ENCODE results near the gene PNLIPRP1. TPM values are rescaled to one million over a fixed set of nuclear protein-coding genes. Genes with fewer than 3 reads are reported as not detected.

The PNLIPRP1 gene
- total RNA-seq, 1 experiment from 2014 or later = 1.6 TPM

- no peak overlapping the region for H3K4me3 ChIP-seq (replicated peaks in 1 of 2; ENCODE audit: low read depth in 1 of 2, low read length in 2 of 2)
- ChIA-PET RAD21 (ENCODE audit: low non-redundant PET in 1 of 2, low total read pairs in 2 of 2, uncharacterized antibody in 2 of 2, unreplicated experiment in 2 of 2) (no interaction called here), POLR2A (no interaction called here), CTCF (no interaction called here)
- H3K27ac ChIP-seq (ENCODE audit: low read depth, low read length) = no peak overlapping the region
- no peaks in the 10 kb centered on the region for H3K4me1 ChIP-seq (ENCODE audit: control insufficient read depth in 1 of 2, insufficient read depth in 2 of 2, low read length in 2 of 2)
- TF ChIP-seq EGR1 (IDR thresholded peaks at IDR 0.05; ENCODE audit: low read depth) (no peak), FOSL1 (IDR thresholded peaks at IDR 0.05; ENCODE audit: low read depth) (no peak), YY1 (IDR thresholded peaks at IDR 0.05; ENCODE audit: extremely low read depth, insufficient replicate concordance, low read depth, low read length) (no peak)
- no peaks in the 10 kb centered on the region for H3K27me3 ChIP-seq (ENCODE audit: insufficient read depth, low read length)
- no peaks in the 10 kb centered on the region for H3K79me2 ChIP-seq (ENCODE audit: insufficient read depth, low read length)
- H4K20me1 ChIP-seq (ENCODE audit: insufficient read depth) = no peaks in the 10 kb centered on the region
- intact Hi-C loops (cut with micrococcal nuclease) = no loop called here
- no peaks in the 10 kb centered on the region for H3K9me2 ChIP-seq (ENCODE audit: insufficient read depth)
- H3K36me3 ChIP-seq (ENCODE audit: control insufficient read depth in 1 of 2, insufficient read depth in 2 of 2, low read length in 2 of 2) = no peaks in the 10 kb centered on the region
- H2AFZ ChIP-seq (ENCODE audit: low read depth, low read length, poor library complexity, severe bottlenecking) = no peak overlapping the region
- ATAC-seq (no peak), DNase-seq (ENCODE audit: low read depth, low spot score) (no peak)
- no peak overlapping the region for H3K4me2 ChIP-seq (ENCODE audit: low read length)
- BruUV-seq (replicated peaks) = no TSS peak
- H3K9ac ChIP-seq (ENCODE audit: low read length) = no peak overlapping the region
- no peaks in the 10 kb centered on the region for H3K9me3 ChIP-seq (ENCODE audit: control insufficient read depth in 1 of 2, insufficient read depth in 1 of 2, low read depth in 1 of 2, low read length in 2 of 2)
Observed at GRCh38 chr10:116588995-116589394, 1.8 kb upstream of the PNLIPRP1 start.

GRCh38 chr10:116589926-116590325, 833 bp upstream of the PNLIPRP1 start:
- no peak for ATAC-seq
- intact Hi-C loops (cut with micrococcal nuclease) = no loop called here
- BruUV-seq (replicated peaks) = no TSS peak
- TF ChIP-seq SP1 (IDR thresholded peaks at IDR 0.05; ENCODE audit: low read depth) (no peak), REST (IDR thresholded peaks at IDR 0.05; ENCODE audit: low read depth) (no peak), ZFX (IDR thresholded peaks at IDR 0.05) (no peak), EGR1 (IDR thresholded peaks at IDR 0.05; ENCODE audit: low read depth) (no peak), TCF7L2 (IDR thresholded peaks at IDR 0.05; ENCODE audit: borderline replicate concordance, extremely low read depth, insufficient read depth, insufficient read length) (no peak), ZNF274 (IDR thresholded peaks at IDR 0.05; ENCODE audit: low read depth, low read length) (no peak), EZH2phosphoT487 (IDR thresholded peaks at IDR 0.05; ENCODE audit: borderline replicate concordance) (no peak), JUND (IDR thresholded peaks at IDR 0.05) (no peak), CBX3 (IDR thresholded peaks at IDR 0.05; ENCODE audit: low read depth) (no peak), SIN3A (IDR thresholded peaks at IDR 0.05; ENCODE audit: low read depth) (no peak)
- TF ChIP-seq, protein P1, sequence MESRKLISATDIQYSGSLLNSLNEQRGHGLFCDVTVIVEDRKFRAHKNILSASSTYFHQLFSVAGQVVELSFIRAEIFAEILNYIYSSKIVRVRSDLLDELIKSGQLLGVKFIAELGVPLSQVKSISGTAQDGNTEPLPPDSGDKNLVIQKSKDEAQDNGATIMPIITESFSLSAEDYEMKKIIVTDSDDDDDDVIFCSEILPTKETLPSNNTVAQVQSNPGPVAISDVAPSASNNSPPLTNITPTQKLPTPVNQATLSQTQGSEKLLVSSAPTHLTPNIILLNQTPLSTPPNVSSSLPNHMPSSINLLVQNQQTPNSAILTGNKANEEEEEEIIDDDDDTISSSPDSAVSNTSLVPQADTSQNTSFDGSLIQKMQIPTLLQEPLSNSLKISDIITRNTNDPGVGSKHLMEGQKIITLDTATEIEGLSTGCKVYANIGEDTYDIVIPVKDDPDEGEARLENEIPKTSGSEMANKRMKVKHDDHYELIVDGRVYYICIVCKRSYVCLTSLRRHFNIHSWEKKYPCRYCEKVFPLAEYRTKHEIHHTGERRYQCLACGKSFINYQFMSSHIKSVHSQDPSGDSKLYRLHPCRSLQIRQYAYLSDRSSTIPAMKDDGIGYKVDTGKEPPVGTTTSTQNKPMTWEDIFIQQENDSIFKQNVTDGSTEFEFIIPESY (IDR thresholded peaks at IDR 0.05; ENCODE audit: extremely low read depth, insufficient replicate concordance, low read length) = no peak
- TF ChIP-seq, protein P2, sequence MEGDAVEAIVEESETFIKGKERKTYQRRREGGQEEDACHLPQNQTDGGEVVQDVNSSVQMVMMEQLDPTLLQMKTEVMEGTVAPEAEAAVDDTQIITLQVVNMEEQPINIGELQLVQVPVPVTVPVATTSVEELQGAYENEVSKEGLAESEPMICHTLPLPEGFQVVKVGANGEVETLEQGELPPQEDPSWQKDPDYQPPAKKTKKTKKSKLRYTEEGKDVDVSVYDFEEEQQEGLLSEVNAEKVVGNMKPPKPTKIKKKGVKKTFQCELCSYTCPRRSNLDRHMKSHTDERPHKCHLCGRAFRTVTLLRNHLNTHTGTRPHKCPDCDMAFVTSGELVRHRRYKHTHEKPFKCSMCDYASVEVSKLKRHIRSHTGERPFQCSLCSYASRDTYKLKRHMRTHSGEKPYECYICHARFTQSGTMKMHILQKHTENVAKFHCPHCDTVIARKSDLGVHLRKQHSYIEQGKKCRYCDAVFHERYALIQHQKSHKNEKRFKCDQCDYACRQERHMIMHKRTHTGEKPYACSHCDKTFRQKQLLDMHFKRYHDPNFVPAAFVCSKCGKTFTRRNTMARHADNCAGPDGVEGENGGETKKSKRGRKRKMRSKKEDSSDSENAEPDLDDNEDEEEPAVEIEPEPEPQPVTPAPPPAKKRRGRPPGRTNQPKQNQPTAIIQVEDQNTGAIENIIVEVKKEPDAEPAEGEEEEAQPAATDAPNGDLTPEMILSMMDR (IDR thresholded peaks at IDR 0.05 in 2 of 3, conservative IDR thresholded peaks at IDR 0.05 in 1 of 3; ENCODE audit: borderline replicate concordance in 1 of 3, insufficient read depth in 1 of 3, low read depth in 2 of 3, low read length in 2 of 3) = no peak

More at GRCh38 chr10:116589926-116590325, 833 bp upstream of the PNLIPRP1 start:
- Histone ChIP-seq H3K4me1 (ENCODE audit: control insufficient read depth in 1 of 2, insufficient read depth in 2 of 2, low read length in 2 of 2) (no peaks in the 10 kb centered on the region), H3K36me3 (ENCODE audit: control insufficient read depth in 1 of 2, insufficient read depth in 2 of 2, low read length in 2 of 2) (no peaks in the 10 kb centered on the region), H3K9me3 (ENCODE audit: control insufficient read depth in 1 of 2, insufficient read depth in 1 of 2, low read depth in 1 of 2, low read length in 2 of 2) (no peaks in the 10 kb centered on the region), H4K20me1 (ENCODE audit: insufficient read depth) (no peaks in the 10 kb centered on the region), H3K27ac (ENCODE audit: low read depth, low read length) (no peak overlapping the region), H3K79me2 (ENCODE audit: insufficient read depth, low read length) (no peaks in the 10 kb centered on the region), H3K9ac (ENCODE audit: low read length) (no peak overlapping the region), H2AFZ (ENCODE audit: low read depth, low read length, poor library complexity, severe bottlenecking) (no peak overlapping the region), H3K4me3 (replicated peaks in 1 of 2; ENCODE audit: low read depth in 1 of 2, low read length in 2 of 2) (no peak overlapping the region), H3K4me2 (ENCODE audit: low read length) (no peak overlapping the region), H3K27me3 (ENCODE audit: insufficient read depth, low read length) (0 out of 2 replicates have a peak, but pooled peaks cover 7% of the 10 kb centered on the region), H3K9me2 (ENCODE audit: insufficient read depth) (no peaks in the 10 kb centered on the region)
- ChIA-PET CTCF (no interaction called here), RAD21 (ENCODE audit: low non-redundant PET in 1 of 2, low total read pairs in 2 of 2, uncharacterized antibody in 2 of 2, unreplicated experiment in 2 of 2) (no interaction called here), POLR2A (no interaction called here)
- no peak for DNase-seq (ENCODE audit: low read depth, low spot score)
